Measurements from ENCODE around the gene PRKN. TPM values are rescaled to one million over a fixed set of nuclear protein-coding genes. Genes with fewer than 3 reads are reported as not detected.

The PRKN gene
- total and polyA plus RNA-seq, 2 experiments from 2014 or later: 0.10 to 0.84 TPM

DNA sequence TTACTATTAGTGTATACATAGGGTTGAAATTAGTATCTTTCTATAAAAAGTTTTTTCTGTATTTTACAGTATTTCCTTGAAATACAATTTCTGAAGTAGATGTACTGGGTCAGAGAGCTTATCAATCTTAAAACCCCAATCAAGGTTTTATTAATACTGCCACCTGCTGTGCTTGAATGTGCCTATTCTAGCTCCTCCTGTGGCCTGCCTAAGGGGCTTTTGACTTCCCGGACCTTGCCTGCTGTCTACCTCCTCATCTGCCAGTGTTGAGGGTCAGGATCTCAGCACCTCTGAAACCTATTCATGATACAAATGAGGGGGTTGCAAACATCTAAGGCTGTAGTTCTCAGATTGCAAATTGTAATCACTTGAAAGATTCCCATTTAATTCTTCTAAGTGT is 9.4 kb upstream of the PRKN start (continued):
- TF ChIP-seq, protein P1, sequence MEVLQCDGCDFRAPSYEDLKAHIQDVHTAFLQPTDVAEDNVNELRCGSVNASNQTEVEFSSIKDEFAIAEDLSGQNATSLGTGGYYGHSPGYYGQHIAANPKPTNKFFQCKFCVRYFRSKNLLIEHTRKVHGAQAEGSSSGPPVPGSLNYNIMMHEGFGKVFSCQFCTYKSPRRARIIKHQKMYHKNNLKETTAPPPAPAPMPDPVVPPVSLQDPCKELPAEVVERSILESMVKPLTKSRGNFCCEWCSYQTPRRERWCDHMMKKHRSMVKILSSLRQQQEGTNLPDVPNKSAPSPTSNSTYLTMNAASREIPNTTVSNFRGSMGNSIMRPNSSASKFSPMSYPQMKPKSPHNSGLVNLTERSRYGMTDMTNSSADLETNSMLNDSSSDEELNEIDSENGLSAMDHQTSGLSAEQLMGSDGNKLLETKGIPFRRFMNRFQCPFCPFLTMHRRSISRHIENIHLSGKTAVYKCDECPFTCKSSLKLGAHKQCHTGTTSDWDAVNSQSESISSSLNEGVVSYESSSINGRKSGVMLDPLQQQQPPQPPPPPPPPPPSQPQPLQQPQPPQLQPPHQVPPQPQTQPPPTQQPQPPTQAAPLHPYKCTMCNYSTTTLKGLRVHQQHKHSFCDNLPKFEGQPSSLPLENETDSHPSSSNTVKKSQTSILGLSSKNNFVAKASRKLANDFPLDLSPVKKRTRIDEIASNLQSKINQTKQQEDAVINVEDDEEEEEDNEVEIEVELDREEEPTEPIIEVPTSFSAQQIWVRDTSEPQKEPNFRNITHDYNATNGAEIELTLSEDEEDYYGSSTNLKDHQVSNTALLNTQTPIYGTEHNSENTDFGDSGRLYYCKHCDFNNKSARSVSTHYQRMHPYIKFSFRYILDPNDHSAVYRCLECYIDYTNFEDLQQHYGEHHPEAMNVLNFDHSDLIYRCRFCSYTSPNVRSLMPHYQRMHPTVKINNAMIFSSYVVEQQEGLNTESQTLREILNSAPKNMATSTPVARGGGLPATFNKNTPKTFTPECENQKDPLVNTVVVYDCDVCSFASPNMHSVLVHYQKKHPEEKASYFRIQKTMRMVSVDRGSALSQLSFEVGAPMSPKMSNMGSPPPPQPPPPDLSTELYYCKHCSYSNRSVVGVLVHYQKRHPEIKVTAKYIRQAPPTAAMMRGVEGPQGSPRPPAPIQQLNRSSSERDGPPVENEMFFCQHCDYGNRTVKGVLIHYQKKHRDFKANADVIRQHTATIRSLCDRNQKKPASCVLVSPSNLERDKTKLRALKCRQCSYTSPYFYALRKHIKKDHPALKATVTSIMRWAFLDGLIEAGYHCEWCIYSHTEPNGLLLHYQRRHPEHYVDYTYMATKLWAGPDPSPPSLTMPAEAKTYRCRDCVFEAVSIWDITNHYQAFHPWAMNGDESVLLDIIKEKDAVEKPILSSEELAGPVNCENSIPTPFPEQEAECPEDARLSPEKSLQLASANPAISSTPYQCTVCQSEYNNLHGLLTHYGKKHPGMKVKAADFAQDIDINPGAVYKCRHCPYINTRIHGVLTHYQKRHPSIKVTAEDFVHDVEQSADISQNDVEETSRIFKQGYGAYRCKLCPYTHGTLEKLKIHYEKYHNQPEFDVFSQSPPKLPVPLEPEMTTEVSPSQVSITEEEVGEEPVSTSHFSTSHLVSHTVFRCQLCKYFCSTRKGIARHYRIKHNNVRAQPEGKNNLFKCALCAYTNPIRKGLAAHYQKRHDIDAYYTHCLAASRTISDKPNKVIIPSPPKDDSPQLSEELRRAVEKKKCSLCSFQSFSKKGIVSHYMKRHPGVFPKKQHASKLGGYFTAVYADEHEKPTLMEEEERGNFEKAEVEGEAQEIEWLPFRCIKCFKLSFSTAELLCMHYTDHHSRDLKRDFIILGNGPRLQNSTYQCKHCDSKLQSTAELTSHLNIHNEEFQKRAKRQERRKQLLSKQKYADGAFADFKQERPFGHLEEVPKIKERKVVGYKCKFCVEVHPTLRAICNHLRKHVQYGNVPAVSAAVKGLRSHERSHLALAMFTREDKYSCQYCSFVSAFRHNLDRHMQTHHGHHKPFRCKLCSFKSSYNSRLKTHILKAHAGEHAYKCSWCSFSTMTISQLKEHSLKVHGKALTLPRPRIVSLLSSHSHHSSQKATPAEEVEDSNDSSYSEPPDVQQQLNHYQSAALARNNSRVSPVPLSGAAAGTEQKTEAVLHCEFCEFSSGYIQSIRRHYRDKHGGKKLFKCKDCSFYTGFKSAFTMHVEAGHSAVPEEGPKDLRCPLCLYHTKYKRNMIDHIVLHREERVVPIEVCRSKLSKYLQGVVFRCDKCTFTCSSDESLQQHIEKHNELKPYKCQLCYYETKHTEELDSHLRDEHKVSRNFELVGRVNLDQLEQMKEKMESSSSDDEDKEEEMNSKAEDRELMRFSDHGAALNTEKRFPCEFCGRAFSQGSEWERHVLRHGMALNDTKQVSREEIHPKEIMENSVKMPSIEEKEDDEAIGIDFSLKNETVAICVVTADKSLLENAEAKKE (CRISPR knock-in tag; IDR thresholded peaks at IDR 0.05): no peak
- no peak for TF ChIP-seq NANOG (IDR thresholded peaks at IDR 0.05; ENCODE audit: borderline replicate concordance)
- TF ChIP-seq ZNF114 (CRISPR knock-in tag; IDR thresholded peaks at IDR 0.05): no peak

- DNase-seq (ENCODE audit: low spot score): peak; percentile 25
- Histone ChIP-seq H3F3A (replicated peaks; ENCODE audit: low read depth) (no peaks in the 10 kb centered on the region), H3K27ac (ENCODE audit: low read depth) (no peak overlapping the region), H3K4me3 (no peak overlapping the region), H3K27me3 (ENCODE audit: insufficient read depth) (no peaks in the 10 kb centered on the region), H3K9me2 (ENCODE audit: insufficient read depth) (no peaks in the 10 kb centered on the region), H3K79me2 (replicated peaks; ENCODE audit: insufficient read depth) (no peaks in the 10 kb centered on the region), H4K20me1 (replicated peaks; ENCODE audit: insufficient read depth) (no peaks in the 10 kb centered on the region), H3K4me1 (ENCODE audit: insufficient read depth) (peaks cover 7% of the 10 kb centered on the region; the same call in 1 of the 2 replicates), H3K36me3 (ENCODE audit: insufficient read depth) (no peaks in the 10 kb centered on the region), H3K4me2 (0 out of 2 replicates have a peak overlapping the region, but pooled peaks have one; percentile 27), H2AFZ (peak overlapping the region; percentile 77; the same call in 1 of the 2 replicates)
- TF ChIP-seq ETS1 (IDR thresholded peaks at IDR 0.05) (no peak), CTCF (conservative IDR thresholded peaks at IDR 0.05; ENCODE audit: low read depth in 2 of 2) (no peak), POLR2AphosphoS5 (IDR thresholded peaks at IDR 0.05; ENCODE audit: low read depth) (no peak), ZNF114 (CRISPR knock-in tag; IDR thresholded peaks at IDR 0.05) (no peak)
- TF ChIP-seq, protein P1 (CRISPR knock-in tag; IDR thresholded peaks at IDR 0.05): no peak
- H3K4me1 Mint-ChIP-seq: peaks cover 13% of the 10 kb centered on the region; the same call in 2 of the 3 replicates
- H3K4me3 Mint-ChIP-seq: no peak overlapping the region
- peak; percentile 82 for ATAC-seq
- no peak overlapping the region for H3K27ac Mint-ChIP-seq
- no peaks in the 10 kb centered on the region for H3K27me3 Mint-ChIP-seq (ENCODE audit: insufficient read depth, low read depth, poor library complexity)
- H3K36me3 Mint-ChIP-seq (ENCODE audit: low read depth): no peaks in the 10 kb centered on the region
- no peaks in the 10 kb centered on the region for H3K9me3 Mint-ChIP-seq
Measured at GRCh38 chr6:162733489-162733888, 5.9 kb upstream of the PRKN start.

Data from GM23338 (cell line).